Calu3 (cell line): ENCODE data around the gene KDM4B. TPM values are rescaled to one million over a fixed set of nuclear protein-coding genes. Genes with fewer than 3 reads are reported as not detected.
"Not testable (repeated sequence)": the region's sequence is repeated elsewhere in the genome, so short reads cannot be mapped to it uniquely, and the experiment has no call there.

Source experiments
- BruUV-seq: library from RNA; stranded (reverse); fragments of 400-500 nt; replicated peaks from 2 replicates; lab custom pipeline; 2021; lab: Mats Ljungman, UMichigan
- CTCF ChIA-PET: fragments of 300-600 bp; sonication (Branson Sonifier 250); formaldehyde crosslinking; loops from one replicate; lab custom pipeline; 2022; ENCODE audit warnings: antibody characterized with exemption; lab: Charles Lee
- DNase-seq: peaks from one replicate; pipeline ENCODE4 v3.0.0; 2022
- H3K27ac Mint-ChIP-seq: one replicate; pipeline ENCODE4 v1.8.0; 2022; ENCODE audit warnings: mixed read lengths; ENCODE audit not compliant: unreplicated experiment
- H3K27me3 Mint-ChIP-seq: one replicate; pipeline ENCODE4 v1.8.0; 2022; ENCODE audit warnings: mixed read lengths; ENCODE audit not compliant: unreplicated experiment
- H3K36me3 Mint-ChIP-seq: one replicate; pipeline ENCODE4 v1.8.0; 2022; ENCODE audit warnings: mild to moderate bottlenecking, moderate library complexity, mixed read lengths; ENCODE audit not compliant: insufficient read depth, unreplicated experiment
- H3K4me1 Mint-ChIP-seq: one replicate; pipeline ENCODE4 v1.8.0; 2022; ENCODE audit warnings: mild to moderate bottlenecking, low read depth, mixed read lengths; ENCODE audit not compliant: unreplicated experiment
- H3K4me3 Mint-ChIP-seq: one replicate; pipeline ENCODE4 v1.8.0; 2022; ENCODE audit warnings: mild to moderate bottlenecking, low read depth, moderate library complexity, mixed read lengths; ENCODE audit not compliant: unreplicated experiment
- H3K9me3 Mint-ChIP-seq: one replicate; pipeline ENCODE4 v1.8.0; 2022; ENCODE audit warnings: low read depth, mixed read lengths; ENCODE audit not compliant: unreplicated experiment
- CTCF ChIP-seq: fragments of 200-600 bp; IDR thresholded peaks from one replicate; pipeline ENCODE4 v1.8.0; 2022; ENCODE audit warnings: antibody characterized with exemption; ENCODE audit not compliant: unreplicated experiment
- intact Hi-C: fragments of 100-400 bp; cut with micrococcal nuclease; formaldehyde crosslinking; loops from one replicate; pipeline ENCODE4 v1.10.0; 2022; ENCODE audit not compliant: unreplicated experiment
- total RNA-seq: library from RNA; stranded (reverse); gene quantifications from 2 replicates; pipeline ENCODE4 v1.2.3, GENCODE V29; 2022

KDM4B gene
- total RNA-seq, 1 experiment from 2014 or later: 13.9 TPM

- no peak overlapping the region for H3K27ac Mint-ChIP-seq
- no peaks in the 10 kb centered on the region for H3K4me1 Mint-ChIP-seq
- no peaks in the 10 kb centered on the region for H3K27me3 Mint-ChIP-seq
- H3K9me3 Mint-ChIP-seq: no peaks in the 10 kb centered on the region
- CTCF ChIA-PET: no interaction called here
- no TSS peak for BruUV-seq
- H3K4me3 Mint-ChIP-seq: no peak overlapping the region
- H3K36me3 Mint-ChIP-seq: peaks cover 10% of the 10 kb centered on the region
- intact Hi-C loops: no loop called here
- no peak for TF ChIP-seq CTCF
- DNase-seq: no peak
Observed at GRCh38 chr19:4952945-4953344, 16.0 kb upstream of the KDM4B start.

GRCh38 chr19:4954320-4955149 lies 14.4 kb upstream of the KDM4B start:
- BruUV-seq, intact Hi-C loops, H3K4me1 Mint-ChIP-seq, H3K27me3 Mint-ChIP-seq, H3K4me3 Mint-ChIP-seq, H3K27ac Mint-ChIP-seq, CTCF ChIA-PET, DNase-seq, H3K9me3 Mint-ChIP-seq: not testable (repeated sequence)
- H3K36me3 Mint-ChIP-seq: peaks cover 10% of the 10 kb centered on the region

GRCh38 chr19:4955274-4955673 lies 13.6 kb upstream of the KDM4B start:
- no peaks in the 10 kb centered on the region for H3K4me1 Mint-ChIP-seq
- H3K27ac Mint-ChIP-seq: no peak overlapping the region
- no peak for TF ChIP-seq CTCF
- CTCF ChIA-PET: no interaction called here
- H3K36me3 Mint-ChIP-seq: peaks cover 11% of the 10 kb centered on the region
- H3K27me3 Mint-ChIP-seq: no peaks in the 10 kb centered on the region
- H3K9me3 Mint-ChIP-seq: no peaks in the 10 kb centered on the region
- H3K4me3 Mint-ChIP-seq: no peak overlapping the region
- no peak for DNase-seq
- no TSS peak for BruUV-seq
- intact Hi-C loops: no loop called here

- BruUV-seq: no TSS peak
- DNase-seq: no peak
- TF ChIP-seq CTCF: no peak
- H3K9me3 Mint-ChIP-seq: no peaks in the 10 kb centered on the region
- H3K4me3 Mint-ChIP-seq: no peak overlapping the region
- CTCF ChIA-PET: no interaction called here
- H3K27me3 Mint-ChIP-seq: no peaks in the 10 kb centered on the region
- H3K4me1 Mint-ChIP-seq: no peaks in the 10 kb centered on the region
- intact Hi-C loops: no loop called here
- H3K36me3 Mint-ChIP-seq: peaks cover 14% of the 10 kb centered on the region
- H3K27ac Mint-ChIP-seq: no peak overlapping the region
Observed at GRCh38 chr19:4957981-4958380, 10.9 kb upstream of the KDM4B start.

GRCh38 chr19:4962085-4962619 lies 6.8 kb upstream of the KDM4B start:
- no peak for TF ChIP-seq CTCF
- H3K4me3 Mint-ChIP-seq: no peak overlapping the region
- CTCF ChIA-PET: no interaction called here
- H3K9me3 Mint-ChIP-seq: no peaks in the 10 kb centered on the region
- BruUV-seq: no TSS peak
- intact Hi-C loops: no loop called here
- no peaks in the 10 kb centered on the region for H3K4me1 Mint-ChIP-seq
- no peaks in the 10 kb centered on the region for H3K27me3 Mint-ChIP-seq
- H3K36me3 Mint-ChIP-seq: peaks cover 7% of the 10 kb centered on the region
- DNase-seq: no peak
- no peak overlapping the region for H3K27ac Mint-ChIP-seq
